Panc1 (cell line): ENCODE data around the gene SLC10A7.

ENCODE experiments used
- POLR2AphosphoS5 ChIP-seq: IDR thresholded peaks from 2 replicates; pipeline ENCODE4 v1.6.1; 2012; ENCODE audit warnings: mild to moderate bottlenecking, low read depth, low read length, moderate library complexity
- SIN3A ChIP-seq: IDR thresholded peaks from 2 replicates; pipeline ENCODE4 v1.6.1; 2012; ENCODE audit warnings: low read depth, mild to moderate bottlenecking, low read length, moderate library complexity, borderline replicate concordance; ENCODE audit not compliant: insufficient read depth
- TF ChIP-seq, protein P1 (sequence below): fragments of 450-650 bp; IDR thresholded peaks from 2 replicates; pipeline ENCODE4 v1.5.1; 2017; ENCODE audit warnings: mild to moderate bottlenecking

DNA sequence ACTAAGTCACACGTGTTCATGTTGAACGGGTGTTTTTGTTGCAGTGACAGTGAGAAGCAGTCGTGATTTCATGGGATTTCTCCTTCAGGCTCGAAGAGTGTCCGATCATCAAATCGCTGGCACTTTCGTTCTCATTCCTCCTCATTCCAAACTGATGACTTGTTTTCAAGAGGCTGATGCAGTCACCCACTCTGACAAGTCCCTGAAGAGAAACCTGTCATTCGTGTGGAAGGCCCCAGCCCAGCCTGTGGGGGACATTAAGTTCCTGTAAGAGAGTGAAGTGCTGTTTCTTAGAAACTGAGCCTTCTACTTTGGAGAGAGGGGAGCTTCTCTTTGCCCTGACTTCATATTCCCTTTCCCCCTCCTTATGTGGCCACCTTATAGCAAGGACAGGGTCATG lies 299.4 kb downstream of the SLC10A7 start:
- TF ChIP-seq, protein P1, sequence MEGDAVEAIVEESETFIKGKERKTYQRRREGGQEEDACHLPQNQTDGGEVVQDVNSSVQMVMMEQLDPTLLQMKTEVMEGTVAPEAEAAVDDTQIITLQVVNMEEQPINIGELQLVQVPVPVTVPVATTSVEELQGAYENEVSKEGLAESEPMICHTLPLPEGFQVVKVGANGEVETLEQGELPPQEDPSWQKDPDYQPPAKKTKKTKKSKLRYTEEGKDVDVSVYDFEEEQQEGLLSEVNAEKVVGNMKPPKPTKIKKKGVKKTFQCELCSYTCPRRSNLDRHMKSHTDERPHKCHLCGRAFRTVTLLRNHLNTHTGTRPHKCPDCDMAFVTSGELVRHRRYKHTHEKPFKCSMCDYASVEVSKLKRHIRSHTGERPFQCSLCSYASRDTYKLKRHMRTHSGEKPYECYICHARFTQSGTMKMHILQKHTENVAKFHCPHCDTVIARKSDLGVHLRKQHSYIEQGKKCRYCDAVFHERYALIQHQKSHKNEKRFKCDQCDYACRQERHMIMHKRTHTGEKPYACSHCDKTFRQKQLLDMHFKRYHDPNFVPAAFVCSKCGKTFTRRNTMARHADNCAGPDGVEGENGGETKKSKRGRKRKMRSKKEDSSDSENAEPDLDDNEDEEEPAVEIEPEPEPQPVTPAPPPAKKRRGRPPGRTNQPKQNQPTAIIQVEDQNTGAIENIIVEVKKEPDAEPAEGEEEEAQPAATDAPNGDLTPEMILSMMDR, result no peak
- TF ChIP-seq SIN3A (no peak), POLR2AphosphoS5 (no peak)
